Right lobe of liver (tissue), 6 donors: Measurements from ENCODE around the gene ALMS1. TPM values are rescaled to one million over a fixed set of nuclear protein-coding genes. Genes with fewer than 3 reads are reported as not detected.
"Not testable (repeated sequence)": the region's sequence is repeated elsewhere in the genome, so short reads cannot be mapped to it uniquely, and the experiment has no call there.

ENCODE experiments used
- ATAC-seq, 4 donors: fragments of 200-7000 bp; cut with Tn5 transposase; one replicate each; pipeline ENCODE4 v1.9.1; 2020; ENCODE audit warnings: mild to moderate bottlenecking in 4 of 4, moderate library complexity in 4 of 4
- DNase-seq, 3 donors: peaks; one replicate each; pipeline ENCODE4 v3.0.0-alpha.2; 2020
- H3K27ac ChIP-seq, 3 donors: fragments of 200-600 bp; one replicate each; pipeline ENCODE4 v1.8.0; 2022
- H3K27me3 ChIP-seq, 2 donors: fragments of 200-600 bp; one replicate each; pipeline ENCODE4 v1.8.0; 2022
- H3K36me3 ChIP-seq, 4 donors: fragments of 200-600 bp; sonication (generic) in 1 of 4; one replicate each; pipeline versions ENCODE4 v1.5.1 to v1.8.0; 2017 to 2022; ENCODE audit warnings: control low read depth in 1 of 4
- H3K4me1 ChIP-seq, 4 donors: fragments of 200-600 bp; sonication (generic) in 1 of 4; one replicate each; pipeline versions ENCODE4 v1.5.1 to v1.8.0; 2017 to 2022; ENCODE audit warnings: control low read depth in 1 of 4
- H3K4me3 ChIP-seq, 3 donors: fragments of 200-600 bp; one replicate each; pipeline ENCODE4 v1.8.0; 2022
- H3K9me3 ChIP-seq, 4 donors: fragments of 200-600 bp; sonication (generic) in 1 of 4; one replicate each; pipeline versions ENCODE4 v1.5.1 to v1.8.0; 2017 to 2022; ENCODE audit warnings: control low read depth in 1 of 4
- POLR2A ChIP-seq: fragments of 450-650 bp; IDR thresholded peaks from one replicate; pipeline ENCODE4 v1.6.1; 2017; ENCODE audit warnings: antibody characterized with exemption, mild to moderate bottlenecking
- WGBS: methylation state at CpG from one replicate; pipeline ENCODE4 v1.1.6; 2018; ENCODE audit warnings: low coverage, low lambda C conversion rate; ENCODE audit not compliant: insufficient coverage; ENCODE audit errors: missing lambda C conversion rate; 5-methylcytosine and 5-hydroxymethylcytosine counted together
- intact Hi-C, 2 donors: fragments of 100-400 bp; cut with DNase I; formaldehyde crosslinking; loops; one replicate each; pipeline versions ENCODE4 v1.11.2 to v1.14.1; 2022
- total RNA-seq, 6 experiments: library from RNA; depleted of rRNA in 2 of 6; stranded (reverse); fragments of >200 nt in 2 of 6; fragmentation: NEBNext Ultra II Directional in 3 of 6; extraction: Animal tissue kit (Norgen Biotek cat#: 25700) in 3 of 6; gene quantifications; one replicate each; pipeline versions ENCODE4 v1.1.0 to v1.2.4, GENCODE V29; 2016 to 2023
- TF ChIP-seq, protein P1 (sequence below), 4 donors: fragments of 200-600 bp in 3 of 4; fragments of 450-650 bp in 1 of 4; IDR thresholded peaks; one replicate each; pipeline versions ENCODE4 v1.5.1 to v1.8.0; 2016 to 2022; ENCODE audit warnings: antibody characterized with exemption in 4 of 4, mild to moderate bottlenecking in 2 of 4
- donor health status: DM: no; HTN: yes; CAD: no.
- donor health status: DM: no; HTN: no; CAD: no.
- donor health status: DM: no; HTN: no; CAD: no.
- donor health status: DM: no; HTN: yes; CAD: no.
- donor health status: DM: no; HTN: yes; CAD: no.

ALMS1 gene
- total RNA-seq, 6 experiments from 2014 or later = 5.0 to 9.3 (median 6.0) TPM

DNA sequence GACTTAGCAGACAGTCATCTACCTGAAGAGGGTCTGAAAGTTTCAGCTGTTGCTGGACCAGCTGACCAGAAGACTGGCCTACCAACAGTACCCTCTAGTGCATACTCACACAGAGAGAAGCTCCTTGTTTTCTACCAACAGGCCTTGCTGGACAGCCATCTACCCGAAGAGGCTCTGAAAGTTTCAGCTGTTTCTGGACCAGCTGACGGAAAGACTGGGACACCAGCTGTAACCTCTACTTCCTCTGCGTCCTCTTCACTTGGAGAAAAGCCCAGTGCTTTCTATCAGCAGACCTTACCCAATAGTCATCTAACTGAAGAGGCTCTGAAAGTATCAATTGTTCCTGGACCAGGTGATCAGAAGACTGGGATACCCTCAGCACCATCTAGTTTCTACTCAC lies 63.2 kb downstream of the ALMS1 start:
- intact Hi-C loops = no loop called here

DNA sequence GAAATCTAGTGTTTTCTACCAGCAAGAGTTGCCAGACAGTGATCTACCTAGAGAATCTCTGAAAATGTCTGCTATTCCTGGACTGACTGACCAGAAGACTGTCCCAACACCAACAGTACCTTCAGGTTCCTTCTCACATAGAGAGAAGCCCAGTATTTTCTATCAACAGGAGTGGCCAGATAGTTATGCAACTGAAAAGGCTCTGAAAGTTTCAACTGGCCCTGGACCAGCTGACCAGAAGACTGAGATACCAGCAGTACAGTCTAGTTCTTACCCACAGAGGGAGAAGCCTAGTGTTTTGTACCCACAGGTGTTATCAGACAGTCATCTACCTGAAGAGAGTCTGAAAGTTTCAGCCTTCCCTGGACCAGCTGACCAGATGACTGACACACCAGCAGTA lies 63.8 kb downstream of the ALMS1 start:
- peak in 1 of 3 donors; percentile 49 for DNase-seq
- Histone ChIP-seq H3K27ac (peak overlapping the region in 1 of 3 donors; percentile 57), H3K27me3 (no peaks in the 10 kb centered on the region), H3K36me3 (no peaks in the 10 kb centered on the region), H3K9me3 (no peaks in the 10 kb centered on the region), H3K4me1 (peaks cover 0 to 11% (median 1%) of the 10 kb centered on the region in 4 donors), H3K4me3 (no peak overlapping the region)
- intact Hi-C loops = no loop called here
- ATAC-seq = peak in 3 of 4 donors; percentile 56 to 90 (median 68)
- TF ChIP-seq, protein P1, sequence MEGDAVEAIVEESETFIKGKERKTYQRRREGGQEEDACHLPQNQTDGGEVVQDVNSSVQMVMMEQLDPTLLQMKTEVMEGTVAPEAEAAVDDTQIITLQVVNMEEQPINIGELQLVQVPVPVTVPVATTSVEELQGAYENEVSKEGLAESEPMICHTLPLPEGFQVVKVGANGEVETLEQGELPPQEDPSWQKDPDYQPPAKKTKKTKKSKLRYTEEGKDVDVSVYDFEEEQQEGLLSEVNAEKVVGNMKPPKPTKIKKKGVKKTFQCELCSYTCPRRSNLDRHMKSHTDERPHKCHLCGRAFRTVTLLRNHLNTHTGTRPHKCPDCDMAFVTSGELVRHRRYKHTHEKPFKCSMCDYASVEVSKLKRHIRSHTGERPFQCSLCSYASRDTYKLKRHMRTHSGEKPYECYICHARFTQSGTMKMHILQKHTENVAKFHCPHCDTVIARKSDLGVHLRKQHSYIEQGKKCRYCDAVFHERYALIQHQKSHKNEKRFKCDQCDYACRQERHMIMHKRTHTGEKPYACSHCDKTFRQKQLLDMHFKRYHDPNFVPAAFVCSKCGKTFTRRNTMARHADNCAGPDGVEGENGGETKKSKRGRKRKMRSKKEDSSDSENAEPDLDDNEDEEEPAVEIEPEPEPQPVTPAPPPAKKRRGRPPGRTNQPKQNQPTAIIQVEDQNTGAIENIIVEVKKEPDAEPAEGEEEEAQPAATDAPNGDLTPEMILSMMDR (IDR thresholded peaks at IDR 0.05) = no peak
- no peak for TF ChIP-seq POLR2A

More for the DNA sequence above, 63.2 kb downstream of the ALMS1 start:
- TF ChIP-seq, protein P1 (IDR thresholded peaks at IDR 0.05) = no peak
- no peak for TF ChIP-seq POLR2A
- DNase-seq (no peak), ATAC-seq (no peak)
- H3K36me3 ChIP-seq = no peaks in the 10 kb centered on the region
- peaks cover 0 to 13% (median 2%) of the 10 kb centered on the region in 4 donors for H3K4me1 ChIP-seq
- H3K27ac ChIP-seq = peak overlapping the region in 1 of 3 donors; percentile 57
- H3K9me3 ChIP-seq = no peaks in the 10 kb centered on the region
- no peaks in the 10 kb centered on the region for H3K27me3 ChIP-seq
- H3K4me3 ChIP-seq = no peak overlapping the region
- WGBS = 77% methylated on average over 3 of the region's 3 CpGs

DNA sequence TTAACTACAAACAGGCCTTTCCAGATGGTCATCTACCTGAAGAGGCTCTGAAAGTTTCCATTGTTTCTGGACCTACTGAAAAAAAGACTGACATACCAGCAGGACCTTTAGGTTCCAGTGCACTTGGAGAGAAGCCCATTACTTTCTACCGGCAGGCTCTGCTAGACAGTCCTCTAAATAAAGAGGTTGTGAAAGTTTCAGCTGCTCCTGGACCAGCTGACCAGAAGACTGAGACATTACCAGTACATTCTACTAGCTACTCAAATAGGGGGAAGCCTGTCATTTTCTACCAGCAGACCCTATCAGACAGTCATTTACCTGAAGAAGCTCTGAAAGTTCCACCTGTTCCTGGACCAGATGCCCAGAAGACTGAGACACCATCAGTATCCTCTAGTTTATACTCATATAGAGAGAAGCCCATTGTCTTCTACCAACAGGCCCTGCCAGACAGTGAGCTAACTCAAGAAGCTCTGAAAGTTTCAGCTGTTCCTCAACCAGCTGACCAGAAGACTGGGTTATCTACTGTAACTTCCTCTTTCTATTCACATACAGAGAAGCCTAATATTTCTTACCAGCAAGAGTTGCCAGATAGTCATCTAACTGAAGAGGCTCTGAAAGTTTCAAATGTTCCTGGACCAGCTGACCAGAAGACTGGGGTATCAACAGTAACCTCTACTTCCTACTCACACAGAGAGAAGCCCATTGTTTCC lies 65.8 kb downstream of the ALMS1 start:
- 50% methylated on average over 1 of the region's 1 CpG for WGBS
- DNase-seq = no peak
- no peaks in the 10 kb centered on the region for H3K9me3 ChIP-seq
- peaks cover 0 to 11% (median 0%) of the 10 kb centered on the region in 4 donors for H3K4me1 ChIP-seq
- H3K4me3 ChIP-seq = no peak overlapping the region
- H3K27me3 ChIP-seq = no peaks in the 10 kb centered on the region
- peak in 3 of 4 donors; percentile 29 to 39 (median 32) for ATAC-seq
- no peaks in the 10 kb centered on the region for H3K36me3 ChIP-seq
- peak overlapping the region in 1 of 3 donors; percentile 30 for H3K27ac ChIP-seq
- TF ChIP-seq POLR2A = no peak
- TF ChIP-seq, protein P1 (IDR thresholded peaks at IDR 0.05) = no peak
- intact Hi-C loops = no loop called here

DNA sequence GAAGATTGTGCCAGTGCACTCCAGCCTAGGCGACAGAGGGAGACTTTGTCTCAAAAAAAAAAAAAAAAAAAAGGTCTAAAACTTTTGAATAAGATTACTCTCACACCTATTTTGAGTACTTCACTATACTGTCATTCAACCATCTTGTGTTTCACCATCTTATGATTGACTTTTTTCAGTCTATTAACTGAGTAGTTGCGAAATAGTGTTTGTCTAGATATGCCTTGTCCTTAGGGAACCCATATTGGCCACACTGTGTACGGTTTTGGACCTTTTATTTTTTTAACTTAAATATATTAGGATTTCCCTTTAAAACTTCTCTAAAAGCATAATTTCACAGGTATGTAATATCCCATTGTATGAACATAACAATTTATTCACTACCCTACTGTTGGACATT lies 72.3 kb downstream of the ALMS1 start:
- H3K27ac ChIP-seq = no peak overlapping the region
- intact Hi-C loops = no loop called here
- no peaks in the 10 kb centered on the region for H3K9me3 ChIP-seq
- 100% methylated on average over 3 of the region's 3 CpGs for WGBS
- H3K36me3 ChIP-seq = peaks cover 0 to 4% (median 0%) of the 10 kb centered on the region in 4 donors
- no peak for DNase-seq
- TF ChIP-seq, protein P1 (IDR thresholded peaks at IDR 0.05) = no peak
- no peak for TF ChIP-seq POLR2A
- no peaks in the 10 kb centered on the region for H3K27me3 ChIP-seq
- ATAC-seq = no peak
- H3K4me1 ChIP-seq = no peaks in the 10 kb centered on the region
- no peak overlapping the region for H3K4me3 ChIP-seq

DNA sequence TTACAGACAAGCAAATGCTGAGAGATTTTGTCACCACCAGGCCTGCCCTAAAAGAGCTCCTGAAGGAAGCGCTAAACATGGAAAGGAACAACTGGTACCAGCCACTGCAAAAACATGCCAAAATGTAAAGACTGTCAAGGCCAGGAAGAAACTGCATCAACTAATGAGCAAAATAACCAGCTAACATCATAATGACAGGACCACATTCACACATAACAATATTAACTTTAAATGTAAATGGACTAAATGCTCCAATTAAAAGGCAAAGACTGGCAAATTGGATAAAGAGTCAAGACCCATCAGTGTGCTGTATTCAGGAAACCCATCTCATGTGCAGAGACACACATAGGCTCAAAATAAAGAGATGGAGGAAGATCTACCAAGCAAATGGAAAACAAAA lies 76.8 kb downstream of the ALMS1 start:
- WGBS = 92% methylated on average over 1 of the region's 1 CpG
- intact Hi-C loops, H3K9me3 ChIP-seq, ATAC-seq, H3K36me3 ChIP-seq, DNase-seq, H3K4me3 ChIP-seq, H3K27me3 ChIP-seq, H3K27ac ChIP-seq, H3K4me1 ChIP-seq: not testable (repeated sequence)
